ENCODE measurements around the gene LBHD1.
"Not testable (repeated sequence)": the region's sequence is repeated elsewhere in the genome, so short reads cannot be mapped to it uniquely, and the experiment has no call there.

Gene LBHD1

DNA sequence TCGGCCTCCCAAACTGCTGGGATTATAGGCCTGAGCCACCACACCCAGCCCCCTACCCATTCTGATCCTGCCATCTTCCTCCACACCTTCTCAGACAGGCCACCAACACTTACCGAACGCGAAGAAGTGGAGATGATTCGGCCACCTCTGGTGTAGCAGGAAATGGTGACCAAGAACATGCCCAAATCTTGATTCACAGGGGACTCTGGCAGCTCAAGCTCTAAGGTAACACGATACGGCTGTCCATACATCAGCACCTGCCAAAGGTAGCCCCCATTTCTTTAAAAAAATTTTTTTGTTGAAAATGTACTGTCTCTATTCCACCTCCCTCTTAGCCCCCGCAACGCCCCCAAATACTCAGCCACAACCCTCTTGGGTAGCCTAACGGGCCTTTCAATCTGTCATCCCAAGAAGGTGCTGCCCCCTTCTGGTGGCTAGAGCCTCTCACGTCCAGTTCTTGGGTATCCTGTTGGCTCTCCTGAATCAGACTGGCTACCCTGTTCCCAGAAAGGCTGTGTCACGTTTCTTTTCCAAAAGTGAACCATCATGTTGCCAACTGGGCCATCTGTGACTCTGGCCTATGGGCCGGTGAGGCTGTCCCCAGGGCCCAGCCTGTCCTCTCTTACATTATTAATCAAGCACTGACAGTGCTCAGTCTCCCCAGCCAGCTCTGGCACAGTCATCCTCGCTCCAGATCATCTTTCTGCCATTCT lies 22.5 kb upstream of the LBHD1 start:
- peak in 3 of 4 experiments; percentile 52 to 63 (median 62) for DNase-seq (ENCODE audit: low read depth in 4 of 4, low spot score in 1 of 4)

DNA sequence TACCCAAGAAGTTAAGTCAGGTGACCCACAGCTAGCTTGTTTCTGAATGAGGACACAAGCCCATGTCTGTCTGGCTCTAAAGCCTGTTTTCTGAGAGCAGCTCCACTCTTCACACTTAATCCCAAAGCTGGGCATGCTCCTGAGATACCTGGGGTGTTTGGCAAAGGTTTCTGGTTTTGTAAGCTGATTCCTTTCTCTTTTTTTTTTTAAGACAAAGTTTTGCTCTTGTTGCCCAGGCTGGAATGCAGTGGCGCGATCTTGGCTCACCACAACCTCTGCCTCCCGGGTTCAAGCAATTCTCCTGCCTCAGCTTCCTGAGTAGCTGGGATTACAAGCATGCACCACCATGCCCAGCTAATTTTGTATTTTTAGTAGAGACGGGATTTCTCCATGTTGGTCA lies 21.6 kb upstream of the LBHD1 start:
- not testable (repeated sequence) for DNase-seq (ENCODE audit: low read depth in 4 of 4, low spot score in 1 of 4)

DNA sequence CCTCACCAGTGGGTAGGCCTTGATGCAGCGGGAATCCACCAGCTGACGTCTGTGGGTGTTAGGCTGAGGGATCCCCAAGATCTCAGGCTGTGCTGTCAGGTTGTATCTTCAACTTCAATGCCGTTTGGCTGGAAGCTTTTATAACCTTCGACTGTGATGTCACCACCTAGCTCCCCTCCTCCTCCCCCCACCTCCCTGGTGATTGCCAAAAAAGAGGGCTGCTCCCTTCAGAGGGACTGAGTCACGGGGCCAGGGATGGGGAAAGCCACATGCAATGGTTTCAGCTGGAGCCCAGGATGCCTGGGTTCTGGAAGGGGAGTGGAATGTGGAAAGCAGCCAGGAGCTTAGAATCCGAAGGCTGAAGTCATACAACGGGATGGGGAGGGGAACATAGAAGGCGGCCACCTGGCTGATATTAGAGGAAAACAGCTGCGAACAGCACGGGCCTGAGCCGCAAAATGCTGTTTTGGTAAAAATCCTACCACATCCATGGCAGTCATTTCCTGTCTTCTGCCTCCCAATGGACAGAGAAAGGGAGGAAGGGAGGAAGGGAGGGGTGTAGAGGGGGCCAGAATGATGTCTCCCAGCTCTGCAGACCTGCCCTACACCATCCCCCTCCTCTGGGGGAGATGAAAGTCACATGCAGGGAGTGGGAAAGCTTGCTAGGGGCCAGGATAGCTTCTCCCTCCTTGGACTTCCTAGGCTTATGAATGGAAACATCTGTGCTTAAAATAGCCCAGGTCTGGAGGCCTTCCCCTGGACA lies 17.5 kb upstream of the LBHD1 start, which contains the start of gene LRRN4CL:
Gene LRRN4CL, minus strand, starts transcription at position 110 of the 763 bp plus-strand sequence. CDS start 1,022 bp downstream, outside the sequence.
- no peak for DNase-seq (ENCODE audit: low read depth in 4 of 4, low spot score in 1 of 4)

DNA sequence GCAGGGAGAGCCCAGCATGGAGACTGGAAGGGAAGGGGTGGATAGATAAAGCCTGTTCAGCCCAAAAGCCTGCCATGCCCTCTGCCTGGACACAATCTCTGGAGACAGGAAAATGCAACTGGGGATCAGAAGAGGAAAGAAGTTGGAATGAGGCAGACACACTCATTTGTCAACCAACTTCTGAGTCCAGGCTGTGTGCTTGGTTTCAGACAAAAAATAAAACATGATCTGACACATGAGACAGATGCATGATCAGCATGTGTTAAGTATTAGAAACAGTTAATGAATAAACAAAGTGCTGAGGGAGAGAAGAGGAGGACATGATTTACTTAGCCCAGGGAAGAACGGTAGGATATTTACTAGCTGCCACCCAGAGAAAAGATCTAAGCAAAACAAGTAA lies 16.4 kb upstream of the LBHD1 start:
- DNase-seq (ENCODE audit: low read depth in 4 of 4, low spot score in 1 of 4), result no peak

DNA sequence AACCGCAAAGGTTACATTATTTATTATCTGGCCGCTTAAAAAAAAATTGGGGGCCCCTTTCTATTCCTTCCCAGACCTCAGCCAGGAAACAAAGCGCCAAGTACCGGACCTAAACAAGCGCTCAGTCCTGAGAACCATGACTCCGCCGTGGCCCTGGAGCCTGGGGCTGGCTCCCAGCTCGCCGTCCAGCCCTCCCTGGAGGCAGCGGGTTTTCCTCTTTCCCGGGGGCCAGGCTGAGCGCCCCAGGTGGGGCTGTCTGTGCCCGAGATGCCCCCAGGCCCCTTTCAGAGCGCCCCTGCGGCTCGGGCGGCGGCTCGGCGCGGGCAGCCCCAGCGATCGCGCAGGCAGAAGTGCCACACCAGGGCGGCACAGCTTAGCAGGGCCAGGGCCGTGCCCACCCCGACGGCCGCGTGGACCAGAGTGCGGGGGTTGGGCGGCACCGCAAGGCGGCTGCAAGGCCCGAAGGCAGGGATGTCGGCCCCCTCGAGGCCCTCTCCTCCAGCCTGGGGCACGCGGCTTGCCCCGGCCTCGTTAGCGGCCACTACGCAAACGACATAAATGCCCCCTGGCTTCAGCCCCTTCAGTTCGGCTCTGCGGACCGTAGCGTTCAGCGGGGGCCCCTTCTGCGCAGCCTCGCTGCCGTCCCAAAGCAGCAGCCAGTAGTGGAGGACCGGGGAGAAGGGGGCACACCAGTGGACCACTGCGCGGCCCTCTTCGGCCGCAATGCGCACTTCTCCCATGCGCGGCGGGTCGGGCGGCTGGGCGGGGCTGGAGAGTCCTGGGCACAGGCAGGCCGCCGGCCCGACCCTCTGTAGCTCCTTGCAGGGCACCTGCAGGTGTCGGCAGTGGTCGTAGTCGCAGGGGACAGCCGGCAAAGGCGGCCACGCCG lies 15.7 kb upstream of the LBHD1 start:
- DNase-seq (ENCODE audit: low read depth in 4 of 4, low spot score in 1 of 4), result no peak

DNA sequence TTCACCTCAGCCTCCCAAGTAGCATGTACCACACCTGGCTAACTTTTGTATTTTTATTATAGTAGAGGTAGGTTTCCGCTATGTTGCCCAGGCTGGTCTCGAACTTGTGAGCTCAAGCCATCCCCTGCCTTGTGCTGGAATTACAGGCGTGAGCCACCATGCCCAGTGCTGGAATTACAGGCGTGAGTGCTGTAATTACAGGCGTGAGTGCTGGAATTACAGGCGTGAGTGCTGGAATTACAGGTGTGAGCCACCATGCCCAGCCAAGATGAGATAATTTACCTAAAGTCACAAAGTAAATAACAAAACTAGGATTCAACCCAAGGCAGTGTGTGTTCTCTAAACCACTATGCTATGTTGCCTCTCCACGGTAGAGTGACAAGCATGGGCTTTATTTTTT lies 10.5 kb upstream of the LBHD1 start:
- DNase-seq (ENCODE audit: low read depth in 4 of 4, low spot score in 1 of 4), result no peak

DNA sequence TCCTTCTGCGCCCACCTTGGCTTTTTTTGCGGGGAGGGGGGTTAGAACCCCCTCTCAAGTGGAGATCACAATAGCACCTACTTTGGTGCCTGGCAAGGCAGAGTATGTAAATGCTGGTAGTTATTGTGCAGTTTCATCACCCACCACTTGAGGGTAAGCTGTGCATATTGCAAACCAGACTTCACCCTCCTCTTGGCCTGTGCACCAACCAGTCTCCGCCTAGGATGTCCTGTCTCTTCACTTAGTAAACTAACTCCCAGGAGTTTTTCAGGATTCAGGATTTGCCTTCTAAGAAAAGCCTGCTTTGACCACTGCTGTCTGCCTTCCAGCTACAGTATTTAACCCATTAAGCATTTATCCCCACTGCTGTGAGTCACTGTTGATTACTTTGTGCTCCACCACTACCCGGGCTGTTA lies 8.8 kb upstream of the LBHD1 start:
- no peak for DNase-seq (ENCODE audit: low read depth in 4 of 4, low spot score in 1 of 4)

DNA sequence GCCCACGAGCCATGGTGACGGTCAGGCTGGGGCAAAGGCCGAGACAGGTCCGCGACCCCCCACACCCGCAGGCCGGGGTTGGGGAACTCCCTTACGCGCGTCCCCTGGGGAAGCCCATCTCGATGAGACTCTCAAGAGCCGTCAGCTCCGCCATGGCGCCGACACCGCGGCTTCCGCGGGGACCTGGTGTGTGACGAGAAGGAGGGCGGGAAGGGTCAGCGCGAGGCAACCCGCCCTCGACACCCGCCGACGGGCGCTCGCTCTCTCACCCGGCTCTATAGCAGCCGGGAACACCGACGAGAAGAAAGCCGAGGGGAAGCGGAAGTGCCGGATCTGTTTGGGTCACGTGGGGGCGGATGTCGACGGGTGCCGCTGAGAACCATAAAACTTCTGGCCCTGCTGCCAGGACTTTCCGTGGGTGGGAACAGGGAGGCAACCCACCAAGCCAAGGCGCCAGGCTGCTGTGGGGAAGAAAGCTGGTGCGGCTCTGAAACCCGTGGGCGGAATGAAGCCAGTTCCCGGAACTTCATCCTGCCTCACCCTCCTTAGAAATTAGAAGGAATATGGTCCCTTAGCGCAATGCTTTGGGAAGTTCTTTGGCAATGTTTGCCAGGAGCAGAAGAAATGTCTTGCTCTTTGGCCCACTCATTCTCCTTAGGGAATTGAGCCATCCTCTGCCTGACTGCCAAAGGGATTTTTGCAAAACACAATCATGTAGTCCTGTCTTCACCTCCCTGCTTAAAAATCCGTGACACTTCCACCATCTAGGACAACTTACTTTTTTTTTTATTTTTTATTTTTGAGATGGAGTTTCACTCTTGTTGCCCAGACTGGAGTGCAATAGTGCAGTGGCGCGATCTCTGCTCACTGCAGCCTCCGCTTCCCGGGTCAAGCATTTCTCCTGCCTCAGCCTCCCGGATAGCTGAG lies 7.0 kb upstream of the LBHD1 start, which contains the start of gene UBXN1:
Gene UBXN1, minus strand, starts transcription at position 304 of the 927 bp plus-strand sequence. Its CDS starts 150 bp downstream, at position 154.
- DNase-seq (ENCODE audit: low read depth in 4 of 4, low spot score in 1 of 4), result peak; percentile 69 to 81 (median 76)

DNA sequence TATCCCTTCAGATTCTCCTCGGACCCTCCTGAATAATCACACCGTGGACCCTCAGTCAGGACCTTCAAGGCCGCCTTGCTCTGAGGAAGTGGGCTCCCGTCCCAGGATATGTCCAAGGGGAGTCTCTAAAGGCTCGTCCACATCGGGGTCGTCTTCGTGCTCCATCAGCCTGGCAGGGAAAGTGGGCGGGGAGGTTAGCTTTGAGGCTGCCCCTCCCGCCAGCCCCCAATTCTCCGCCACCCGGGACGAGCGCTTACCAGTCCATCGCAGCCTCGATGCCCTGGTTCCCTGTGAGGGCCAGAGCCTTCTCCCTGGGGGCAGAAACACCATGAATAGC lies 6.3 kb upstream of the LBHD1 start:
- DNase-seq (ENCODE audit: low read depth in 4 of 4, low spot score in 1 of 4), result no peak

DNA sequence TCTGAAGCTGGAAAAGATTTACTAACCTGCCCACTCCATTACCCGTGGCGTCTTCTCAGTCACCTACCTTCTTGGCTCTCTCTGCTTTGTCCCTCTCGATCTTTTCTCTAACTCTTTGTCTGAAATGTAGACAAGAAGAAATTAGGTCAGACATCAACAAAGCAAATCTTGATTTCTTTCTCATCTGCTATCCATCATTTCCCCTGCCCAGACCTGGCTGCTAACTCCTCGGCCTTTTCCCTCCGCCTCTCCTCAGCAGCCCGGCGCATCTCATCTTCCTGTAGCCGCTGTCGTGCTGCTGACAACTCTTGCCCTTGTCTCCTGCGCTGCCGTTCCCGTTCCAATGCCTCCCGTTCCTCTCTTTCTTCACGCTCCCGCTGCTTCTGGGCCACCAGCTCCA lies 5.6 kb upstream of the LBHD1 start:
- DNase-seq (ENCODE audit: low read depth in 4 of 4, low spot score in 1 of 4), result no peak

DNA sequence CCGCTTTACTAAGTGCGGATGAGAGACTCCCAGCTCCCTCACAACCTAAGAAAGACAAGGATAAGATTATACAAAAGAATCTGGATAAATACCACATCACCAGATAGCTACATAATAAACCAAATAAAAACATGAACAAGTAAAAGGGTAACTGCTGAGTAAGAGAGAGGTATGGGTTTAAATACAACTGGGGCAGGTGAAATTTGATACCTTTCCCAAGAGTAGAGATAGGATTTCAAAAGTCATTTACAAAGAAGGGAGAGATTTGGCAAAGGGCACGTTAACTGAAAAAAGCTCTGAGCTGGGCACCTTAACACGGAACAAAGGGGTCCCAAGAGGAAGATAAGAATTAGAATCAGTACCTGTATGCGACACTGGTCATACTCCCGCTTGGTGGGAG lies 5.1 kb upstream of the LBHD1 start:
- DNase-seq (ENCODE audit: low read depth in 4 of 4, low spot score in 1 of 4), result no peak

DNA sequence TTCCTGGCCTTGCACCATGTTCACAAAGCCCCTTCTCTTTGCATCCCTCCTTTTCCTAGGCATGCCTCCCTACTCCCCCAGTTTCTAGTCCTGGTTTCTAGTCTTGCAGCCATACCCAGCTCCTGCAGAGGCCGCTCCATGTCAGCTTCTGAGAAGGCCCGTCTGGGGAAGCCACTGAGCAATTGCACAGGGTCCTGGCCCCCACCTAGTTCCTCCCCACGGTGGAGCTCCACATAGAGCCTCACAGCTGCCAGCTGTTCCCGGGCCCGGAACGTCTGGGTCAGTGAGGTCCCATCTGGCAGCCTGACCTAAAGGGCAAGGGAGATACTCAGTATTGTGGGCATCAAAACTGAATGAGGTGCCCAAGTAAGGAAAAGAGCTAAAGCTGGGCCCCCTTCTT lies 4.6 kb upstream of the LBHD1 start:
- no peak for DNase-seq (ENCODE audit: low read depth in 4 of 4, low spot score in 1 of 4)

DNA sequence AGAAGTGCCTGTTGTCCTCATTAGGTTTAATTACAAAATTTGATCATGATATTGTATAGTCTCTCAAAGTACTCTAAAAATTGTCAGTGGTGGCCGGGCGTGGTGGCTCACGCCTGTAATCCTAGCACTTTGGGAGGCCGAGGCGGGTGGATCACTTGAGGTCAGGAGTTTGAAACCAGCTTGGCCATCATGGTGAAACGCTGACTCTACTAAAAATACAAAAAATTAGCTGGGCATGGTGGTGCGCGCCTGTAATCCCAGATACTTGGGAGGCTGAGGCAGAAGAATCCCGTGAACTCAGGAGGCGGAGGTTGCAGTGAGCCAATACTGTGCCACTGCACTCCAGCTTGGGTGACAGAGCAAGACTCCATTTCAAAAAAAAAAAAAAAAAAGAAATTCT lies 3.3 kb upstream of the LBHD1 start:
- not testable (repeated sequence) for DNase-seq (ENCODE audit: low read depth in 4 of 4, low spot score in 1 of 4)

DNA sequence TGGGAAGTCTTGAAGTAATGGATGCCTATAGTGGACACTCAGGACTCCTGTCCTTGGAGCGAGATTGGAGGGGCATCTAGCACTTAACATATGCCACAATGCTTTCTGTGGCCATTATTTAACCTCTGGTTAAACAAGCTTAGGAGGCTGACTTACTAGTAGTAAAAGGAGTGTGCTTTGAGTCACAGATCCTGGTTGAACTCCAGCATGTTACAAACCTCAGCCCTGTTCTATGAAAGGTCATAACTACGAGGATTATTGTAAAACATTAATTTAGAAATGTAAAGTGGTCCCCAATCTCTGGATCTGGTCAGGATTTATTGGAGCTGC lies 1.1 kb upstream of the LBHD1 start:
- DNase-seq (ENCODE audit: low read depth in 4 of 4, low spot score in 1 of 4), result no peak

DNA sequence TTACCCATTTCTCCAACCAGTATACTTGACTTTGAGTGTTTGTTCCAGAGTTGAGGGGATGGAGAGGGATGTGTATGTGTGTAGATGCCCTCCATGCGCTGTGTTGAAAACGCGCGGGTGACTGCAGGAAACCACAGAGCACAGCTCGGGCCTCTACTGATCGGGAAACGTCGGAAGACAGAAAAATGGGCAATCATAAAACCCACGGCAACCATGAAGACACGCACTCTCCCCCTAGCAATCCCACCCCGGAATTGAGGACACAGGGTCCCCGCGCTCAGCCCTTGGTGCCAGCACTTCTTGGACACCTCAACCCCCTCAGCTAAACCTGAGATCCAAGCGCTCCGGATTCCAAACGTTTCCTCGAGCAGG lies 845 bp downstream of the LBHD1 start:
- no peak for DNase-seq (ENCODE audit: low read depth in 4 of 4, low spot score in 1 of 4)

DNA sequence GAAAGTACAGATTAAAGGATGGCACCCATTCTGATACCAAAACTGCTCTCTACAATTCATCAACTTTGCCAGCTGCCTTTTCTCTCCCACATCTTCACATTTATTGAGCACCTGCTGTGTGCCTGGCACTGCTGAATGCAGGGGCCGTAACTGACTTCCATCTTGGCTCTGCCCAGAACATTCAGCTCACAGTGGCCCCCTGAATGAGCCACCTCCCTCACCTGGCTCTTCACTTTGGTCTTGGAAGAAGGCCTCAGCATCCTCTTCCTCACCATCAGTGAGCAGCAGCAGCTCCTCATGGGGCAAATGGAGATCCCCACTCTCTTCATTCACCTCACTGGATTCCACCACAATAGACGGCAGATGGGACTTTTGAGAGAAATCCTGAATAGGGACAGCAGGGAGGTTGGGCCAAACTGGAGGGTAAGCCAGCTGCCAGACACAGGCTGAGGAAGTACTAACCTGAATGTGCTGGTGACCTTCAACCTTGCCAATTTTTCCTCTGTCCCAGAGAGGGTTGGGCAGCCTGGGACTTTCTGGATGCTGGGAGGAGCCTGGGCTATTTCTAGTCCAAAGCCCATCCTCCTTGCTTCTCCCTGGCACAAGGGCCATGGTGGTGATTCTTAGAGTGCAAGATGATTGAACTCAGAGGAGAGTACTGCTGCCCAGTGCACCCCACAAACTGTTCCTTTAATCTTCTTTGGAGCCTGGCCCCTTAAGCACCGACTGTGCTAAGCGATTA lies 2.5 kb downstream of the LBHD1 start:
- DNase-seq (ENCODE audit: low read depth in 4 of 4, low spot score in 1 of 4), result no peak

DNA sequence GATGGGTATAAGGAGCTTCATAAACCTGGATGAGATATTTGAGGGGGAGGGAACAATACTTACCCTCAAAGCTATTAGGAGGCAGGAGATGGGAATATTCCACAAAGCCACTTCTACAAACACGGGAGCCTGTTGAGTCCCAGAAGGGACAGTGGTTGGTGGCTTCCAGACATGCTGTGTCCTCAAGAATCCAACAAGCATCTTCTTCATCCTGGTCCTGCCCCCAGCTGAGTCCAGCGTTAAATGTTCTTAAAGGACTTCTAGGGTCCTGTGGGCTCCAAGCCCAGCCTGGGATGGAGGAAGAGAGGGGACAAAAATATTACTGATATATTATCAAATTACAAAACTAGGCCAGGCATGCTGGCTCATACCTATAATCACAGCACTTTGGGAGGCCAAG lies 4.6 kb downstream of the LBHD1 start:
- DNase-seq (ENCODE audit: low read depth in 4 of 4, low spot score in 1 of 4), result no peak

DNA sequence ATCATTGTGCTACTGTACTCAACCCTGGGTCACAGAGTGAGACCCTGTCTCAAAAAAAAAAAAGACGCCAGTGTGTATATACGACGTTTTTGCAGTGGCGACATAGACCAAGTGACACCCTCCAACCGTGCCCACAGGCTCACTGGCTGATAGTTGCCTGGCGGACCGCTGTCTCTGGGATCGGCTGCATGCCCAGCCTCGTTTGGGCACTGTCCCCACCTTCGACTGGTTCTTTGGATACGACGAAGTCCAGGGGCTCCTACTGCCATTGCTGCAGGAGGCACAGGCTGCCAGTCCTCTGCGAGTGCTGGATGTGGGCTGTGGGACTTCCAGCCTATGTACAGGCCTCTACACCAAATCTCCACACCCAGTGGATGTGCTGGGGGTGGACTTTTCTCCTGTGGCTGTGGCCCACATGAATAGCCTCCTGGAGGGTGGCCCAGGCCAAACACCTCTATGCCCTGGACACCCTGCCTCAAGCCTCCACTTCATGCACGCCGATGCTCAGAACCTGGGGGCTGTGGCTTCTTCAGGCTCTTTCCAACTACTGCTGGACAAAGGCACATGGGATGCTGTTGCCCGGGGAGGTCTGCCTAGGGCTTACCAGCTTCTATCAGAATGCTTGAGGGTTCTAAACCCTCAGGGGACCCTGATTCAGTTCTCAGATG lies 5.7 kb downstream of the LBHD1 start:
- no peak for DNase-seq (ENCODE audit: low read depth in 4 of 4, low spot score in 1 of 4)

DNA sequence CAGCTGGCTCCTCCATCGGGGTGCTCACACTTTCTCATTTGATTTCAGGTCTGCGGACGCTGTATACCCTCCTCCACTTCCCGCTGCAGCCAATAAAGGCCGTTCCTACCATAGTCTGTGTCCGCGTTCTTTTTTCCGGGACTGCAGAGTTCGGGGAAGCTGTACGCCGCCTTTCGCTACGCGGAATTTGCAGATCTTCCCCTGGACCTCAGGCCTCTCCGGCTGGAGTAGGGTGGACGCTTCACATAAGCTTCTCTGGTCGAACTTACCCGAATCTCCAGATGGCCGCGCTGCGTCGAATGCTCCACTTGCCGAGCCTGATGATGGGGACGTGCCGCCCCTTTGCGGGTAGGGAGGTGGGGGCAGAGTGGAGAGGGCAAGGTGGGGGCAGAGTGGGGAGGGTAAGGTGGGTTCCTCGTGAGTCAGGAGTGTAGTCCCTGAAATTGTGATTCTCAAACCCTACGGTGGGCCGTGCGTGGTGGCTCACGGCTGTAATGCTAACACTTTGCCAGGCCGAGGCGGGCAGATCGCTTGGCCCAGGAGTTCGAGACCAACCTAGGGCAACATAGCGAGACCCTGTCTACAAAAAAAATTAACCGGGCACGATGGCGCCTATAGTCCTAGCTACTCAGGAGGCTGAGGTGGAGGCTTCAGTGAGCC lies 6.3 kb downstream of the LBHD1 start:
- DNase-seq (ENCODE audit: low read depth in 4 of 4, low spot score in 1 of 4), result peak in 1 of 4 experiments; percentile 45
